SK-N-SH (cell line): ENCODE data around the gene HLTF. TPM values are rescaled to one million over a fixed set of nuclear protein-coding genes. Genes with fewer than 3 reads are reported as not detected.

ENCODE experiments used
- CTCF ChIA-PET: fragments of 300-600, 350-600 bp; formaldehyde crosslinking; extraction: SDS; loops from one replicate; lab custom pipeline; 2021; lab: Yijun Ruan, JAX
- POLR2A ChIA-PET: fragments of 350-600 bp; sonication (Branson Sonifier 250); formaldehyde crosslinking; extraction: SDS; loops from one replicate; lab custom pipeline; 2020; ENCODE audit warnings: antibody characterized with exemption, inconsistent platforms; lab: Yijun Ruan, JAX
- DNase-seq: peaks from one replicate; pipeline ENCODE4 v3.0.0; 2012
- H2AFZ ChIP-seq: fragments of 200-600 bp; sonication (generic); 2 replicates; pipeline ENCODE4 v1.8.1; 2016; ENCODE audit warnings: antibody characterized with exemption, mild to moderate bottlenecking, low read depth
- H3F3A ChIP-seq: fragments of 200-600 bp; sonication (generic); replicated peaks from 2 replicates; pipeline ENCODE3; 2016; ENCODE audit warnings: antibody characterized with exemption, mild to moderate bottlenecking; ENCODE audit not compliant: insufficient read depth
- H3K27ac ChIP-seq, 2 experiments: fragments of 200-500 bp in 1 of 2; fragments of 200-600 bp in 1 of 2; sonication (Bioruptor generic) in 1 of 2; sonication (generic), shearing (Covaris generic) in 1 of 2; 2 replicates each; pipeline versions ENCODE4 v1.5.1 to v1.6.1; 2014 to 2016; ENCODE audit warnings: low read depth in 2 of 2, inconsistent platforms in 1 of 2, low read length in 1 of 2, mild to moderate bottlenecking in 1 of 2, mixed read lengths in 1 of 2
- H3K27me3 ChIP-seq: fragments of 200-600 bp; sonication (generic), shearing (Covaris generic); 2 replicates; pipeline ENCODE4 v1.6.1; 2016; ENCODE audit warnings: mixed run types; ENCODE audit not compliant: insufficient read depth
- H3K36me3 ChIP-seq, 2 experiments: fragments of 200-500 bp in 1 of 2; fragments of 200-600 bp in 1 of 2; sonication (Bioruptor generic) in 1 of 2; sonication (generic) in 1 of 2; replicated peaks in 1 of 2; 2 replicates each; pipeline versions ENCODE3 to v1.5.1; 2014 to 2016; ENCODE audit warnings: low read length in 1 of 2, mild to moderate bottlenecking in 1 of 2; ENCODE audit not compliant: insufficient read depth in 2 of 2, control insufficient read depth in 1 of 2
- H3K4me1 ChIP-seq, 2 experiments: fragments of 200-500 bp in 1 of 2; fragments of 200-600 bp in 1 of 2; sonication (Bioruptor generic) in 1 of 2; sonication (generic), shearing (Covaris generic) in 1 of 2; 2 replicates each; pipeline versions ENCODE4 v1.5.1 to v1.6.1; 2014 to 2016; ENCODE audit warnings: low read depth in 1 of 2, low read length in 1 of 2, mixed run types in 1 of 2; ENCODE audit not compliant: insufficient read depth in 2 of 2, control insufficient read depth in 1 of 2
- H3K4me2 ChIP-seq: fragments of 200-600 bp; sonication (generic), shearing (Covaris generic); 2 replicates; pipeline ENCODE4 v1.6.1; 2017; ENCODE audit warnings: mixed run types
- H3K4me3 ChIP-seq, 2 experiments: fragments of 200-500 bp in 1 of 2; fragments of 200-600 bp in 1 of 2; sonication (Bioruptor generic) in 1 of 2; sonication (generic), shearing (Covaris generic) in 1 of 2; 2 replicates each; pipeline versions ENCODE4 v1.5.1 to v1.8.1; 2014 to 2016; ENCODE audit warnings: low read depth in 2 of 2, inconsistent platforms in 1 of 2, low read length in 1 of 2, mild to moderate bottlenecking in 1 of 2, mixed read lengths in 1 of 2, moderate library complexity in 1 of 2
- H3K79me2 ChIP-seq: fragments of 200-600 bp; sonication (generic); 2 replicates; pipeline ENCODE4 v1.8.1; 2017; ENCODE audit warnings: mild to moderate bottlenecking; ENCODE audit not compliant: insufficient read depth
- H3K9ac ChIP-seq: fragments of 200-600 bp; sonication (generic); 2 replicates; pipeline ENCODE4 v1.6.1; 2017; ENCODE audit warnings: mixed run types
- H3K9me2 ChIP-seq: fragments of 200-600 bp; sonication (generic); 2 replicates; pipeline ENCODE4 v1.6.1; 2017; ENCODE audit warnings: mixed run types
- H3K9me3 ChIP-seq: fragments of 200-600 bp; sonication (generic); 2 replicates; pipeline ENCODE4 v1.6.1; 2017; ENCODE audit warnings: mixed run types, mild to moderate bottlenecking, moderate library complexity
- H4K20me1 ChIP-seq: fragments of 200-600 bp; sonication (generic); 2 replicates; pipeline ENCODE4 v1.6.1; 2017; ENCODE audit warnings: mild to moderate bottlenecking, mixed run types; ENCODE audit not compliant: insufficient read depth
- CHD2 ChIP-seq: fragments of 150-350 bp; IDR thresholded peaks from 2 replicates; pipeline ENCODE4 v1.6.1; 2018; ENCODE audit warnings: low read length; ENCODE audit not compliant: partially characterized antibody
- EP300 ChIP-seq, 2 experiments: IDR thresholded peaks; 2 replicates each; pipeline versions ENCODE4 v1.4.0 to v1.6.1; 2012; ENCODE audit warnings: borderline replicate concordance in 1 of 2, low read depth in 1 of 2, low read length in 1 of 2
- EZH2phosphoT487 ChIP-seq: fragments of 200-600 bp; sonication (generic); IDR thresholded peaks from 2 replicates; pipeline ENCODE4 v1.6.1; 2017; ENCODE audit warnings: low read depth, mixed run types, mild to moderate bottlenecking, antibody characterized with exemption, moderate library complexity, borderline replicate concordance
- IRF3 ChIP-seq: fragments of 150-350 bp; IDR thresholded peaks from 2 replicates; pipeline ENCODE4 v1.6.1; 2016; ENCODE audit warnings: mild to moderate bottlenecking, low read depth, low read length
- POLR2AphosphoS5 ChIP-seq: IDR thresholded peaks from 2 replicates; pipeline ENCODE4 v1.6.1; 2012; ENCODE audit warnings: low read depth, low read length
- RFX5 ChIP-seq: IDR thresholded peaks from 2 replicates; pipeline ENCODE4 v1.6.1; 2012; ENCODE audit warnings: mild to moderate bottlenecking, improper control_type of control experiment, low read length
- RXRA ChIP-seq: IDR thresholded peaks from 2 replicates; pipeline ENCODE4 v1.4.0; 2012; ENCODE audit warnings: low read depth, mild to moderate bottlenecking, borderline replicate concordance
- YY1 ChIP-seq: IDR thresholded peaks from 2 replicates; pipeline ENCODE4 v1.4.0; 2012; ENCODE audit warnings: low read depth, mild to moderate bottlenecking
- WGBS: methylation state at CpG from one replicate; pipeline ENCODE4 v1.1.6; 2017; ENCODE audit warnings: low lambda C conversion rate; 5-methylcytosine and 5-hydroxymethylcytosine counted together
- polyA plus RNA-seq, 3 experiments: library from polyadenylated mRNA; depleted of rRNA; stranded (reverse); fragments of >200 nt; gene quantifications; 2 replicates each; pipeline ENCODE4 v1.2.3, GENCODE V29; 2012
- TF ChIP-seq, protein P1 (sequence below): IDR thresholded peaks from 2 replicates; pipeline ENCODE4 v1.4.0; 2012; ENCODE audit warnings: low read depth

The HLTF gene
- polyA plus RNA-seq, 1 of the 3 experiments (the other 2 are of a cell fraction), result 10.1 TPM

- H3K9ac ChIP-seq, result no peak overlapping the region
- H3K36me3 ChIP-seq, result peaks cover 7 to 11% of the 10 kb centered on the region in 2 experiments
- CTCF ChIA-PET, result no interaction called here
- H3F3A ChIP-seq, result peaks cover 33% of the 10 kb centered on the region
- H3K4me1 ChIP-seq, result peaks cover 0 to 51% of the 10 kb centered on the region in 2 experiments; a peak in 2 of 4 replicates
- peak overlapping the region in 1 of 2 experiments; percentile 34; a peak in 2 of 4 replicates for H3K27ac ChIP-seq
- H3K27me3 ChIP-seq, result no peaks in the 10 kb centered on the region
- peaks cover under 1% of the 10 kb centered on the region; the same call in 1 of the 2 replicates for H3K9me3 ChIP-seq
- POLR2A ChIA-PET, result no interaction called here
- DNase-seq, result no peak
- H2AFZ ChIP-seq, result no peak overlapping the region
- H3K79me2 ChIP-seq, result no peaks in the 10 kb centered on the region
- no peak for TF ChIP-seq IRF3
- no peak overlapping the region for H3K4me3 ChIP-seq
- H3K4me2 ChIP-seq, result peak overlapping the region; percentile 12; the same call in 1 of the 2 replicates
- H3K9me2 ChIP-seq, result no peaks in the 10 kb centered on the region
- WGBS, result 97% methylated on average over 4 of the region's 4 CpGs
- no peaks in the 10 kb centered on the region for H4K20me1 ChIP-seq
These were observed 66.8 kb downstream of the HLTF start for GRCh38 chr3:149019580-149019979.

DNA sequence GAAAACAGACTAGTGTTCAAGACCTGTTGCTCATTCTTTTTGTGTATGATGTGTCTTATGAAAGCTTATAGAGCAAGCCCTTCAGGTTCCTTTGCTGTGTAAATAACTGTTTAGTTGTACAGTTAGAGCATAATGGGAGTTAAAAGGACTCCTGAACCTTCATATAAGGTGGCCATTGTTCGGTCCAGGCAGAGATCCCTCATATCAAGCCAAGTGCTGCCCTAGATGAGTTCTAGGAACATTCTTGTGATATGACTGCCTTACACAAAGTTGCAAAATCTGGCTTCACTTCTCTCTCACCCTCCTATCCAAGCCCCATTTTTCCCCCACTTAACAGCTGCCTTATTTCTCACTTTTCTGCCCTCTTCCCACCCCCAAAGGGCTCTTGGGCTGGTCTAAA is 68.1 kb downstream of the HLTF start:
- CTCF ChIA-PET, result no interaction called here
- no peak for TF ChIP-seq RXRA
- TF ChIP-seq IRF3, result no peak
- TF ChIP-seq EP300 (IDR thresholded peaks at IDR 0.05; ENCODE audit: borderline replicate concordance in 1 of 2, low read depth in 1 of 2, low read length in 1 of 2), result no peak
- no peak for TF ChIP-seq POLR2AphosphoS5
- TF ChIP-seq YY1, result no peak
- no peak for TF ChIP-seq EZH2phosphoT487
- TF ChIP-seq, protein P1, sequence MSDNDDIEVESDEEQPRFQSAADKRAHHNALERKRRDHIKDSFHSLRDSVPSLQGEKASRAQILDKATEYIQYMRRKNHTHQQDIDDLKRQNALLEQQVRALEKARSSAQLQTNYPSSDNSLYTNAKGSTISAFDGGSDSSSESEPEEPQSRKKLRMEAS, result no peak
- no peak for TF ChIP-seq RFX5
- no peak for TF ChIP-seq CHD2
- Histone ChIP-seq H4K20me1 (no peaks in the 10 kb centered on the region), H2AFZ (no peak overlapping the region), H3K27ac (peak overlapping the region in 1 of 2 experiments; percentile 93; a peak in 1 of 4 replicates), H3F3A (peaks cover 26% of the 10 kb centered on the region), H3K4me3 (no peak overlapping the region), H3K79me2 (no peaks in the 10 kb centered on the region), H3K9ac (0 out of 2 replicates have a peak overlapping the region, but pooled peaks have one; percentile 1), H3K27me3 (no peaks in the 10 kb centered on the region), H3K9me3 (no peaks in the 10 kb centered on the region), H3K4me2 (no peak overlapping the region), H3K4me1 (peaks cover 0 to 51% of the 10 kb centered on the region in 2 experiments; a peak in 2 of 4 replicates), H3K36me3 (peaks cover 3 to 9% of the 10 kb centered on the region in 2 experiments), H3K9me2 (no peaks in the 10 kb centered on the region)
- 100% methylated on average over 1 of the region's 1 CpG for WGBS
- no peak for DNase-seq
- POLR2A ChIA-PET, result no interaction called here
